A673 (cell line): Measurements from ENCODE around the gene MBTPS1.

Source experiments
- EZH2 ChIP-seq: fragments of 200-600 bp; sonication (generic); IDR thresholded peaks from 2 replicates; pipeline ENCODE4 v1.6.1; 2017; ENCODE audit warnings: borderline replicate concordance, low read depth, mild to moderate bottlenecking, mixed read lengths, antibody characterized with exemption, low read length; ENCODE audit not compliant: poor library complexity, severe bottlenecking
- TF ChIP-seq, protein P1 (sequence below): fragments of 300-800, 200-600 bp; sonication (generic); conservative IDR thresholded peaks from 2 replicates; pipeline ENCODE4 v1.5.1; 2017; ENCODE audit warnings: low read depth, mild to moderate bottlenecking, antibody characterized with exemption, low read length, moderate library complexity, mixed read lengths

- TF ChIP-seq, protein P1, sequence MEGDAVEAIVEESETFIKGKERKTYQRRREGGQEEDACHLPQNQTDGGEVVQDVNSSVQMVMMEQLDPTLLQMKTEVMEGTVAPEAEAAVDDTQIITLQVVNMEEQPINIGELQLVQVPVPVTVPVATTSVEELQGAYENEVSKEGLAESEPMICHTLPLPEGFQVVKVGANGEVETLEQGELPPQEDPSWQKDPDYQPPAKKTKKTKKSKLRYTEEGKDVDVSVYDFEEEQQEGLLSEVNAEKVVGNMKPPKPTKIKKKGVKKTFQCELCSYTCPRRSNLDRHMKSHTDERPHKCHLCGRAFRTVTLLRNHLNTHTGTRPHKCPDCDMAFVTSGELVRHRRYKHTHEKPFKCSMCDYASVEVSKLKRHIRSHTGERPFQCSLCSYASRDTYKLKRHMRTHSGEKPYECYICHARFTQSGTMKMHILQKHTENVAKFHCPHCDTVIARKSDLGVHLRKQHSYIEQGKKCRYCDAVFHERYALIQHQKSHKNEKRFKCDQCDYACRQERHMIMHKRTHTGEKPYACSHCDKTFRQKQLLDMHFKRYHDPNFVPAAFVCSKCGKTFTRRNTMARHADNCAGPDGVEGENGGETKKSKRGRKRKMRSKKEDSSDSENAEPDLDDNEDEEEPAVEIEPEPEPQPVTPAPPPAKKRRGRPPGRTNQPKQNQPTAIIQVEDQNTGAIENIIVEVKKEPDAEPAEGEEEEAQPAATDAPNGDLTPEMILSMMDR, result no peak
- TF ChIP-seq EZH2, result no peak
Observed at GRCh38 chr16:84115919-84116719, 623 bp downstream of the MBTPS1 start.
